ENCODE measurements around the gene QTRT2. TPM values are rescaled to one million over a fixed set of nuclear protein-coding genes. Genes with fewer than 3 reads are reported as not detected.

QTRT2 gene
- total and polyA plus RNA-seq, 9 of the 15 experiments (the other 6 are each of a cell fraction or from before 2014, with no cell fraction given) = 10.2 to 25.1 (median 17.3) TPM

DNA sequence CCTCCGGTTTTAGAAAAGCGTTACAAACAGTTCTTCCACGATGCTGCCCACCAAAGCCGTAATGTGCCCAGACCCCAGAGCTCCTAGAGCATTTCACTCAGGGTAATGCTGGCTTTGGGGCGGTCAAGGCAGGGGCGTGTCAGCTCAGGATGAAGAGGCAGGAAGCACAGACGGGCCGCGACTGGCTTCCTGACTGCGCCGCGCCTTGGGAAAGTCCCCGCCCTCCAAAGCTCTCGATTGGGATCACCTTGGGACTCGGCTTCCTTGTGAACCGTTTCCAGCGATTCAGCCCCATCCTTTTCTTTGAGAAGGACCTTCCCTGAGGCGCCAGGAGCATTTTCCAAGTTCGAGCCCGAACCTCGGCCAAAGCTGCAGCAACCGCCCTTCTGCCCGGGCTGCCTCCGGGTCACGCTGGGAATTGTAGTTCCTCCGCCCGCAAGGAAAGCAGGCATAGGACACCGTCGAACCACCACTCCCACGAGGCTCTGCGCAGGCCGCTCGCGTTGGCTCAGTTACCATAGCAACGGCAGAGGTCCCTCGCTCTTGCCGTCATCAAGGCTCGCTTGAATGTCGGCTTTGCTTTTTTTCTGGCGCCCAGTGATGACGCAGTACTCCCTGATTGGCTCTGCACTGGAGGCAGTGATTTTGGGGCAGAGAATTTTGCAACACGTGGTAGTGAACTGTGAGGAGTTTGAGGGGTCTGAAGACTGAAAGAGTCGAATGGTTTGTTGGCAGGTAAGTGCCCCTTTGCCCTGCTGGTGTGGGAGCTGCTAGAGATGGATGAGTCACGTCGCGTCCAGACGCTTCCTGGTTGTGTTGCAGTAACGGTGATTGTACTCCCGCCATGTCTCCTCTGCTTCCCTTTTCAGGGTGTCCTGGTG is at the start of gene QTRT2, which contains the start of gene CCDC191 (continued):
- TF ChIP-seq ETV1 (tag; conservative IDR thresholded peaks at IDR 0.05; ENCODE audit: low read depth) (no peak; the same call in 1 of the 2 replicates), HNRNPLL (IDR thresholded peaks at IDR 0.05; ENCODE audit: low read depth, low read length, poor library complexity, severe bottlenecking) (peak; percentile 61), CTBP1 (IDR thresholded peaks at IDR 0.05; ENCODE audit: borderline replicate concordance) (peak; percentile 48; the same call in 1 of the 2 replicates), SMC3 (conservative IDR thresholded peaks at IDR 0.05; ENCODE audit: insufficient read depth, low read depth, low read length) (no peak), MTA2 (IDR thresholded peaks at IDR 0.05; ENCODE audit: low read depth) (no peak), ZNF436 (CRISPR knock-in tag; IDR thresholded peaks at IDR 0.05) (no peak), U2AF2 (optimal IDR thresholded peaks at IDR 0.05; ENCODE audit: low read depth, low read length) (no peak), ZNF766 (CRISPR knock-in tag; conservative IDR thresholded peaks at IDR 0.05) (peak; percentile 56; the same call in 1 of the 2 replicates), SMARCA4 (IDR thresholded peaks at IDR 0.05) (no peak), ZNF12 (CRISPR knock-in tag; IDR thresholded peaks at IDR 0.05) (no peak), LEF1 (IDR thresholded peaks at IDR 0.05) (no peak), ZKSCAN3 (CRISPR knock-in tag; IDR thresholded peaks at IDR 0.05) (no peak), POLR3G (IDR thresholded peaks at IDR 0.05; ENCODE audit: extremely low read depth, insufficient read length, insufficient replicate concordance) (no peak), ATF1 (CRISPR knock-in tag; IDR thresholded peaks at IDR 0.05) (peak; percentile 87), ATF1 (tag; IDR thresholded peaks at IDR 0.05) (peak; percentile 99), ZNF589 (CRISPR knock-in tag; IDR thresholded peaks at IDR 0.05; ENCODE audit: low read depth) (no peak), TRIM28 (IDR thresholded peaks at IDR 0.05) (no peak), ZNF274 (IDR thresholded peaks at IDR 0.05; ENCODE audit: borderline replicate concordance, low read depth, low read length) (no peak), TGIF2 (CRISPR knock-in tag; IDR thresholded peaks at IDR 0.05) (no peak)
- TF ChIP-seq, protein P1, sequence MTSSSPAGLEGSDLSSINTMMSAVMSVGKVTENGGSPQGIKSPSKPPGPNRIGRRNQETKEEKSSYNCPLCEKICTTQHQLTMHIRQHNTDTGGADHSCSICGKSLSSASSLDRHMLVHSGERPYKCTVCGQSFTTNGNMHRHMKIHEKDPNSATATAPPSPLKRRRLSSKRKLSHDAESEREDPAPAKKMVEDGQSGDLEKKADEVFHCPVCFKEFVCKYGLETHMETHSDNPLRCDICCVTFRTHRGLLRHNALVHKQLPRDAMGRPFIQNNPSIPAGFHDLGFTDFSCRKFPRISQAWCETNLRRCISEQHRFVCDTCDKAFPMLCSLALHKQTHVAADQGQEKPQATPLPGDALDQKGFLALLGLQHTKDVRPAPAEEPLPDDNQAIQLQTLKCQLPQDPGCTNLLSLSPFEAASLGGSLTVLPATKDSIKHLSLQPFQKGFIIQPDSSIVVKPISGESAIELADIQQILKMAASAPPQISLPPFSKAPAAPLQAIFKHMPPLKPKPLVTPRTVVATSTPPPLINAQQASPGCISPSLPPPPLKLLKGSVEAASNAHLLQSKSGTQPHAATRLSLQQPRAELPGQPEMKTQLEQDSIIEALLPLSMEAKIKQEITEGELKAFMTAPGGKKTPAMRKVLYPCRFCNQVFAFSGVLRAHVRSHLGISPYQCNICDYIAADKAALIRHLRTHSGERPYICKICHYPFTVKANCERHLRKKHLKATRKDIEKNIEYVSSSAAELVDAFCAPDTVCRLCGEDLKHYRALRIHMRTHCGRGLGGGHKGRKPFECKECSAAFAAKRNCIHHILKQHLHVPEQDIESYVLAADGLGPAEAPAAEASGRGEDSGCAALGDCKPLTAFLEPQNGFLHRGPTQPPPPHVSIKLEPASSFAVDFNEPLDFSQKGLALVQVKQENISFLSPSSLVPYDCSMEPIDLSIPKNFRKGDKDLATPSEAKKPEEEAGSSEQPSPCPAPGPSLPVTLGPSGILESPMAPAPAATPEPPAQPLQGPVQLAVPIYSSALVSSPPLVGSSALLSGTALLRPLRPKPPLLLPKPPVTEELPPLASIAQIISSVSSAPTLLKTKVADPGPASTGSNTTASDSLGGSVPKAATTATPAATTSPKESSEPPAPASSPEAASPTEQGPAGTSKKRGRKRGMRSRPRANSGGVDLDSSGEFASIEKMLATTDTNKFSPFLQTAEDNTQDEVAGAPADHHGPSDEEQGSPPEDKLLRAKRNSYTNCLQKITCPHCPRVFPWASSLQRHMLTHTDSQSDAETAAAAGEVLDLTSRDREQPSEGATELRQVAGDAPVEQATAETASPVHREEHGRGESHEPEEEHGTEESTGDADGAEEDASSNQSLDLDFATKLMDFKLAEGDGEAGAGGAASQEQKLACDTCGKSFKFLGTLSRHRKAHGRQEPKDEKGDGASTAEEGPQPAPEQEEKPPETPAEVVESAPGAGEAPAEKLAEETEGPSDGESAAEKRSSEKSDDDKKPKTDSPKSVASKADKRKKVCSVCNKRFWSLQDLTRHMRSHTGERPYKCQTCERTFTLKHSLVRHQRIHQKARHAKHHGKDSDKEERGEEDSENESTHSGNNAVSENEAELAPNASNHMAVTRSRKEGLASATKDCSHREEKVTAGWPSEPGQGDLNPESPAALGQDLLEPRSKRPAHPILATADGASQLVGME (CRISPR knock-in tag; IDR thresholded peaks at IDR 0.05) = no peak
- TF ChIP-seq, protein P2, sequence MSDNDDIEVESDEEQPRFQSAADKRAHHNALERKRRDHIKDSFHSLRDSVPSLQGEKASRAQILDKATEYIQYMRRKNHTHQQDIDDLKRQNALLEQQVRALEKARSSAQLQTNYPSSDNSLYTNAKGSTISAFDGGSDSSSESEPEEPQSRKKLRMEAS (CRISPR knock-in tag; IDR thresholded peaks at IDR 0.05) = peak; percentile 84
- TF ChIP-seq, protein P3, sequence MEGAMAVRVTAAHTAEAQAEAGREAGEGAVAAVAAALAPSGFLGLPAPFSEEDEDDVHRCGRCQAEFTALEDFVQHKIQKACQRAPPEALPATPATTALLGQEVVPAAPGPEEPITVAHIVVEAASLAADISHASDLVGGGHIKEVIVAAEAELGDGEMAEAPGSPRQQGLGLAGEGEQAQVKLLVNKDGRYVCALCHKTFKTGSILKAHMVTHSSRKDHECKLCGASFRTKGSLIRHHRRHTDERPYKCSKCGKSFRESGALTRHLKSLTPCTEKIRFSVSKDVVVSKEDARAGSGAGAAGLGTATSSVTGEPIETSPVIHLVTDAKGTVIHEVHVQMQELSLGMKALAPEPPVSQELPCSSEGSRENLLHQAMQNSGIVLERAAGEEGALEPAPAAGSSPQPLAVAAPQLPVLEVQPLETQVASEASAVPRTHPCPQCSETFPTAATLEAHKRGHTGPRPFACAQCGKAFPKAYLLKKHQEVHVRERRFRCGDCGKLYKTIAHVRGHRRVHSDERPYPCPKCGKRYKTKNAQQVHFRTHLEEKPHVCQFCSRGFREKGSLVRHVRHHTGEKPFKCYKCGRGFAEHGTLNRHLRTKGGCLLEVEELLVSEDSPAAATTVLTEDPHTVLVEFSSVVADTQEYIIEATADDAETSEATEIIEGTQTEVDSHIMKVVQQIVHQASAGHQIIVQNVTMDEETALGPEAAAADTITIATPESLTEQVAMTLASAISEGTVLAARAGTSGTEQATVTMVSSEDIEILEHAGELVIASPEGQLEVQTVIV (CRISPR knock-in tag; IDR thresholded peaks at IDR 0.05; ENCODE audit: borderline replicate concordance) = no peak

Data from K562 (cell line).